Body of pancreas (tissue), 4 donors: ENCODE measurements around the gene CARNS1.
A peak's percentile ranks its signal among the peaks of the same experiment; 100 is the strongest.

Experiments
- CTCF ChIP-seq, 7 experiments: fragments of 450-650 bp in 4 of 7; fragments of 200-600 bp in 3 of 7; sonication (generic) in 3 of 7; IDR thresholded peaks; one replicate each; pipeline ENCODE4 v1.5.1; 2016 to 2019; ENCODE audit warnings: antibody characterized with exemption in 7 of 7
- POLR2A ChIP-seq, 3 donors: fragments of 450-650 bp; IDR thresholded peaks; one replicate each; pipeline ENCODE4 v1.6.1; 2016; ENCODE audit warnings: antibody characterized with exemption in 3 of 3, mild to moderate bottlenecking in 2 of 3

GRCh38 chr11:67372993-67373647 lies 42.4 kb upstream of the CARNS1 start, which contains the start of gene CLCF1:
- TF ChIP-seq CTCF (IDR thresholded peaks at IDR 0.05) (no peak), POLR2A (IDR thresholded peaks at IDR 0.05) (peak; percentile 36 to 58 (median 53))
